VCaP (cell line): Measurements from ENCODE around the gene FGFR2.

Experiments used
- H3K27ac ChIP-seq: fragments of 450-650 bp; 2 replicates; pipeline ENCODE4 v1.5.1; 2017
- CTCF ChIP-seq: fragments of 450-650 bp; conservative IDR thresholded peaks from 2 replicates; pipeline ENCODE4 v1.5.1; 2017; ENCODE audit warnings: mild to moderate bottlenecking, moderate library complexity

The FGFR2 gene

GRCh38 chr10:121428867-121429266 lies 169.4 kb downstream of the FGFR2 start:
- TF ChIP-seq CTCF: no peak
- H3K27ac ChIP-seq: no peak overlapping the region
